ENCODE results near the gene MKLN1. TPM values are rescaled to one million over a fixed set of nuclear protein-coding genes. Genes with fewer than 3 reads are reported as not detected.
A peak's percentile ranks its signal among the peaks of the same experiment; 100 is the strongest.

Gene MKLN1
- total RNA-seq, 1 donor from 2014 or later, result 66.0 TPM

DNA sequence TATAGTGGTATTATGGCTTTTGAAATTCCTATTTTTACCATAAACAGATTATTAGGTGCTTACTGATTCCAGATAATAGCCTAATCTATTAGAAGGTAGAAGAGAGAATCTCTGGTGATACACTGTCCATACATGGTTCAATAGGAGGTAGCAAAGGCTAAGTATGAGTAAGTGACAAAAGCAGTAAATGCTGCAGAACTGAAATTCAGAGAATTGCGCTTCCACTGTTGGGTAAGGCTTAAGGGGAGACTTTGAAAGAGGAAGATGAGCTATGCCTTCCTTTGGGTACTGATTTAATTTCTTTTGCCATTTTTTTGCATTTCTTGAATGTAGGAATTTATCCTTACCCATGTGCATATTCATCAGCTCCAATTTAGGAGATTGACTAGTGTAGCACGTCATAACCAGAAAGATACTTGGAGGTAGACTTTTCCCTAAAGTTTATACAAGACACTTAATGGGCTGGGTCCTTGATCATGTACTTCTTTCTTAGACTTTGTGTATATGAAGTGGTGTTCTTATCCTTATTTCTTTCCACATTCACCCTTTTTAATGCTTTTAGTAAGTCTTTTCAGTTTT is 15.3 kb downstream of the MKLN1 start:
- H3K36me3 ChIP-seq, result no peaks in the 10 kb centered on the region
- no peaks in the 10 kb centered on the region for H3K9me3 ChIP-seq
- DNase-seq (no peak), ATAC-seq (peak; percentile 52)
- H3K27ac ChIP-seq, result no peak overlapping the region
- intact Hi-C loops (cut with DNase I), result no loop called here
- TF ChIP-seq, protein P1, sequence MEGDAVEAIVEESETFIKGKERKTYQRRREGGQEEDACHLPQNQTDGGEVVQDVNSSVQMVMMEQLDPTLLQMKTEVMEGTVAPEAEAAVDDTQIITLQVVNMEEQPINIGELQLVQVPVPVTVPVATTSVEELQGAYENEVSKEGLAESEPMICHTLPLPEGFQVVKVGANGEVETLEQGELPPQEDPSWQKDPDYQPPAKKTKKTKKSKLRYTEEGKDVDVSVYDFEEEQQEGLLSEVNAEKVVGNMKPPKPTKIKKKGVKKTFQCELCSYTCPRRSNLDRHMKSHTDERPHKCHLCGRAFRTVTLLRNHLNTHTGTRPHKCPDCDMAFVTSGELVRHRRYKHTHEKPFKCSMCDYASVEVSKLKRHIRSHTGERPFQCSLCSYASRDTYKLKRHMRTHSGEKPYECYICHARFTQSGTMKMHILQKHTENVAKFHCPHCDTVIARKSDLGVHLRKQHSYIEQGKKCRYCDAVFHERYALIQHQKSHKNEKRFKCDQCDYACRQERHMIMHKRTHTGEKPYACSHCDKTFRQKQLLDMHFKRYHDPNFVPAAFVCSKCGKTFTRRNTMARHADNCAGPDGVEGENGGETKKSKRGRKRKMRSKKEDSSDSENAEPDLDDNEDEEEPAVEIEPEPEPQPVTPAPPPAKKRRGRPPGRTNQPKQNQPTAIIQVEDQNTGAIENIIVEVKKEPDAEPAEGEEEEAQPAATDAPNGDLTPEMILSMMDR (IDR thresholded peaks at IDR 0.05), result no peak
- no peak overlapping the region for H3K4me3 ChIP-seq
- no peaks in the 10 kb centered on the region for H3K27me3 ChIP-seq
- H3K4me1 ChIP-seq, result no peaks in the 10 kb centered on the region

DNA sequence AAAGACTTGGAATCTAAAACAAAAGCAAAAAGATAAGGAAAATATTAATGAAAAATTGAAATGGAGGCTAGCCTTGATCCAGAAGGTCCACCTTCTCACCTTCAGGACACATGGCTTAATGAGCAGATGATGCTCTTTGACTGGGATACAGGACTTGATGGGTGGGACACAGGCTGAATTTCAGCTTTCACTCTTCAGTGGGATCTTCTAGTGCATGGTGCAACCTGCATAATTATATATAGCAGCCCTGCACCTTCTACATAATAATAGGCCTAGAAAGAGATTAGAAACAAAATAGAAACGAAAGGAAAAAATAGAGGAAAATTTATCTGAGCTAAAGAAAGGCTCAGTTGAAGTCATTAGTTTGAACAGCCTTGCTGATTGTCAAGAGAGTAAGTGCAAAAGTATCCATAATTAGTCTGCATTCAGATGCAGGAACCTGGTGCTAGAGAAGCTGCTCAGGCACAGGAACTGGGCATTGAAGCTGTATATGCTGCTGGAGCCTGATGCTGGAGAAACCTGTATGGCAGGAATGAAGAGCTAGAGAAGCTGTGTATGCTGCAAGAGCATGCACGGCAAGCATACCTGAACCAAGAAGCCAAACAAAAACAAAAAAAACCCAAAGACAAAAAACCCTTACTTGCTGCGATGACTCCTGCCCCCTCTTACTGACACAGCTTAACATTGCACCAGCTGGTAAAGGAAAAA is 19.4 kb downstream of the MKLN1 start:
- Histone ChIP-seq H3K36me3 (no peaks in the 10 kb centered on the region), H3K27ac (no peak overlapping the region), H3K9me3 (no peaks in the 10 kb centered on the region), H3K4me3 (no peak overlapping the region), H3K4me1 (no peaks in the 10 kb centered on the region), H3K27me3 (no peaks in the 10 kb centered on the region)
- DNase-seq, result no peak
- intact Hi-C loops (cut with DNase I), result no loop called here
- TF ChIP-seq, protein P1 (IDR thresholded peaks at IDR 0.05), result no peak
- ATAC-seq, result peak; percentile 75

DNA sequence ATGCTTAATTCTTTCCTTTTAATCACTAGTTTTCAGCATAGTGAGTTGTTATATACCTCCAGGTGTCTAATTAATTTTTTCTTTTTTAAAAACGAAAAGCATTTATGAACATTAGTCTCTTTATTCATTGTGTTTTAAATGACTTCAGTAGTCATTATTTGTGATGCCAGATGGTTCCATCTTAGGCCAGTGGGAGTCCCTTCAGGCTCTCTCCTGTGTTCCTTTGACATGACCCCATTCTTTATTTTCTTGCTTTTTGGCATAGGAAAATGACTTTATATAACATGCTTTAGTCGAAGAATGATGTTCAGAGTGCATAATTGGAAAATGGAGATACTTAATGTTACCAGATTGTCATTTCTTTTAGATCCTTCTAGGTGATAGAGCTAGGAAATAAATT is 24.4 kb downstream of the MKLN1 start:
- DNase-seq (no peak), ATAC-seq (no peak)
- Histone ChIP-seq H3K9me3 (no peaks in the 10 kb centered on the region), H3K27me3 (no peaks in the 10 kb centered on the region), H3K36me3 (no peaks in the 10 kb centered on the region), H3K27ac (no peak overlapping the region), H3K4me3 (no peak overlapping the region), H3K4me1 (peaks cover 15% of the 10 kb centered on the region)
- intact Hi-C loops (cut with DNase I), result no loop called here
- TF ChIP-seq, protein P1 (IDR thresholded peaks at IDR 0.05), result no peak

DNA sequence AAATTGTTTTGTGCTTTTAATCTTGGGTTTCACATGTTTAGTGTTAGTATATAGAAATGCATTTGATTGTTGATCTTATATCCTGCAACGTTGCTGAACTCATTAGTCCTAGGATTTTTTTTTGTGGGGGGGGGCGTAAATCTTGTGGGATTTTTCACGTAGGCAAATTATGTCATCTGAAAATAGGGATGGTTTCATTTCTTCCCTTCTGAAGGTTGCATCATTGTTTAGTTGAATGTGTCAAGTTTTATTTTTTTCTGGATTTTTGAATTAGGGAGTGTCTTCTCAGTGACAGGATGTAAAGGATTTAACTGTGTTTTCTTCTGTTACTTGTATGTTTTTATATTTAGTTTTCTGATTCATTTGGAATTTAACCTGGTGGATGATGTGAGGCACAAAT is 26.7 kb downstream of the MKLN1 start:
- Histone ChIP-seq H3K9me3 (no peaks in the 10 kb centered on the region), H3K4me3 (no peak overlapping the region), H3K27me3 (no peaks in the 10 kb centered on the region), H3K36me3 (no peaks in the 10 kb centered on the region), H3K4me1 (peaks cover 38% of the 10 kb centered on the region), H3K27ac (no peak overlapping the region)
- TF ChIP-seq, protein P1 (IDR thresholded peaks at IDR 0.05), result no peak
- intact Hi-C loops (cut with DNase I), result no loop called here
- ATAC-seq (no peak), DNase-seq (no peak)

DNA sequence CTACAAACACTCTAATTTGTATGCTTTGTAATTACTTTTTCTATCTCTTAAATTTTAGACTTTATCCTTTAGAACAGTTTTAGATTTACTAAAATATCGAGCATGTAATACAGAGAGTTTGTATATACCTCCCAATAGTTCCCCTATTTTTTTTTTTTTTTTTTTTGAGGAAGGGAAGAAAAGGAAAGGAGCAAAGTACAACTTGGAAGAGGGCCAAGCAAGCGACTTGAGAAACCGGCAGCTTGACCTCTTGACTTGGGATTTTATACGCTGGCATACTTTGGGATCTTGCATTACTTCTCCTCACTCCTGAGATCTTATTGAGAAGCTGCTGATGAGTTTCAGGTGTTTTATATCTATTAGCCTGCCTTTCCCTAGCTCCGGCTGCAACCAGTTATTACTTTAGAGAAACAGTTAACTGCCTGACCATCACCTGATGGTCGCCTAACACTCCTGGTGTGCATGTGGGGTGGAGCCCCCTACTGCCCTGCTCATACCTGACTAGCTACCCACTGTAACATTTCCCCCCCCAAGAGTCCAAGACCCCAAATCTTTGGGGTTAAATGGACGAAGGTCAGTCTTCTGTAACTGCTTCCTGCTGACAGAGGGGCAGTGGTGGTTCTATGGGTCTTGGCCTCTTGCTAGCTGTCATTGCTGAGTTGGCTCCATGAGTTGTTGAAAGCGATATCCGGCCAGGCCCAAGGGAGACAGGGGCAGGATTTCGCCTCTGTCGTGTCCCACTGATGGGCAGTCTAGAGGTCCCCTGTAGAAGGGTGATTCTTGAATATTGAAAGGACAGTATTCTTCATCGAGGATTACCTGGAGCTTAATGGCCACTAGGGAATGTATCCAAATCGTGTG is 28.5 kb downstream of the MKLN1 start:
- no peak overlapping the region for H3K27ac ChIP-seq
- H3K27me3 ChIP-seq, result no peaks in the 10 kb centered on the region
- TF ChIP-seq, protein P1 (IDR thresholded peaks at IDR 0.05), result no peak
- no peak for DNase-seq
- no peak overlapping the region for H3K4me3 ChIP-seq
- no peaks in the 10 kb centered on the region for H3K36me3 ChIP-seq
- H3K9me3 ChIP-seq, result no peaks in the 10 kb centered on the region
- intact Hi-C loops (cut with DNase I), result no loop called here
- H3K4me1 ChIP-seq, result peaks cover 44% of the 10 kb centered on the region
- peak; percentile 24 for ATAC-seq
